ENCODE data around the gene ZDHHC5. TPM values are rescaled to one million over a fixed set of nuclear protein-coding genes. Genes with fewer than 3 reads are reported as not detected.

The ZDHHC5 gene
- total and polyA plus RNA-seq, 2 of the 4 experiments (the other 2 are of a cell fraction), result 19.4 to 45.7 TPM

GRCh38 chr11:57635246-57635645 lies 32.7 kb upstream of the ZDHHC5 start:
- no peak overlapping the region for H4K5ac ChIP-seq (ENCODE audit: low read depth, low read length)
- no peak overlapping the region for H3K4ac ChIP-seq (ENCODE audit: low read depth, low read length)
- no peak overlapping the region for H2AFZ ChIP-seq (replicated peaks; ENCODE audit: low read length, poor library complexity)
- H2BK120ac ChIP-seq (ENCODE audit: low read depth, low read length), result no peak overlapping the region
- no peak overlapping the region for H3K56ac ChIP-seq (ENCODE audit: extremely low read depth, insufficient read depth, low read length)
- no peak overlapping the region for H3K9ac ChIP-seq (ENCODE audit: low read depth, low read length)
- ATAC-seq (ENCODE audit: low read depth), result no peak
- TF ChIP-seq ELK1 (IDR thresholded peaks at IDR 0.05; ENCODE audit: borderline replicate concordance, low read depth, low read length) (no peak), POLR2A (IDR thresholded peaks at IDR 0.05; ENCODE audit: low read depth, low read length) (no peak), RCOR1 (IDR thresholded peaks at IDR 0.05; ENCODE audit: insufficient replicate concordance, low read length) (no peak), USF2 (IDR thresholded peaks at IDR 0.05; ENCODE audit: low read depth, low read length) (no peak), RFX5 (IDR thresholded peaks at IDR 0.05; ENCODE audit: low read depth, low read length) (no peak), BHLHE40 (IDR thresholded peaks at IDR 0.05; ENCODE audit: low read depth, low read length) (no peak), RAD21 (IDR thresholded peaks at IDR 0.05; ENCODE audit: low read length) (no peak), CEBPB (IDR thresholded peaks at IDR 0.05; ENCODE audit: low read depth, low read length) (no peak)
- dilution Hi-C loops (cut with HindIII; ENCODE audit: low sequenced_read_pairs, unreplicated experiment), result no loop called here
- H3K18ac ChIP-seq (ENCODE audit: low read depth, low read length), result no peak overlapping the region
- H3K27me3 ChIP-seq (ENCODE audit: control insufficient read depth, insufficient read depth, low read length), result peaks cover 28% of the 10 kb centered on the region
- no peaks in the 10 kb centered on the region for H3K36me3 ChIP-seq (ENCODE audit: control insufficient read depth, insufficient read depth, low read length)
- H4K20me1 ChIP-seq (ENCODE audit: insufficient read depth, low read length), result peaks cover 13% of the 10 kb centered on the region
- H3K4me3 ChIP-seq (ENCODE audit: insufficient read depth, low read depth, low read length), result no peak overlapping the region
- no peak overlapping the region for H3K27ac ChIP-seq (ENCODE audit: insufficient read depth, low read length)
- ChIA-PET POLR2A (ENCODE audit: unreplicated experiment) (no interaction called here), CTCF (interaction anchor here (0.9 to 1.1 kb wide), 2 partner anchors 10 to 66 kb away, joined by 3 to 4 read pairs; no protein-coding TSS in a partner anchor)
- in situ Hi-C loops (cut with MboI; ENCODE audit: low sequenced_read_pairs), result no loop called here
- no peak overlapping the region for H2AK9ac ChIP-seq (replicated peaks; ENCODE audit: low read depth, low read length, poor library complexity)
- H3K79me1 ChIP-seq (ENCODE audit: low read depth in 1 of 2, low read length in 2 of 2), result peaks cover 3 to 23% of the 10 kb centered on the region in 2 experiments; a peak in 3 of 4 replicates
- no peak overlapping the region for H2BK20ac ChIP-seq (ENCODE audit: low read depth, low read length)
- peaks cover 6% of the 10 kb centered on the region for H3K4me1 ChIP-seq (ENCODE audit: control insufficient read depth, insufficient read depth, low read length)
- no peak overlapping the region for H2BK15ac ChIP-seq (ENCODE audit: low read depth, low read length)
- no peaks in the 10 kb centered on the region for H3K9me3 ChIP-seq (ENCODE audit: control insufficient read depth, insufficient read depth, low read length)
- DNase-seq, result no peak
- no peak overlapping the region for H2AK5ac ChIP-seq (ENCODE audit: low read depth, low read length)
- no CpG with 5 or more reads among the region's 8 CpGs for WGBS, 2 experiments (ENCODE audit: extremely low coverage in 2 of 2, insufficient read length in 1 of 2)
- H2BK5ac ChIP-seq (ENCODE audit: low read depth, low read length, poor library complexity, severe bottlenecking), result no peak overlapping the region
- no peak overlapping the region for H3K23ac ChIP-seq (ENCODE audit: low read depth, low read length)
- H3K4me2 ChIP-seq (ENCODE audit: low read depth, low read length), result no peak overlapping the region
- no TSS peak for BruUV-seq (replicated peaks)
- intact Hi-C loops (cut with micrococcal nuclease), result no loop called here
- H3K14ac ChIP-seq (replicated peaks; ENCODE audit: low read depth, low read length), result no peak overlapping the region
- H4K91ac ChIP-seq (ENCODE audit: insufficient read depth, low read depth, low read length), result no peak overlapping the region
- H3K9me1 ChIP-seq (ENCODE audit: insufficient read depth, low read length), result peaks cover 9% of the 10 kb centered on the region
- no peak overlapping the region for H4K8ac ChIP-seq (ENCODE audit: low read depth in 2 of 2, low read length in 2 of 2)
